ENCODE results near the gene AOPEP. TPM values are rescaled to one million over a fixed set of nuclear protein-coding genes. Genes with fewer than 3 reads are reported as not detected.
A peak's percentile ranks its signal among the peaks of the same experiment; 100 is the strongest.

Gene AOPEP
- polyA plus RNA-seq, 1 experiment: 40.0 TPM

DNA sequence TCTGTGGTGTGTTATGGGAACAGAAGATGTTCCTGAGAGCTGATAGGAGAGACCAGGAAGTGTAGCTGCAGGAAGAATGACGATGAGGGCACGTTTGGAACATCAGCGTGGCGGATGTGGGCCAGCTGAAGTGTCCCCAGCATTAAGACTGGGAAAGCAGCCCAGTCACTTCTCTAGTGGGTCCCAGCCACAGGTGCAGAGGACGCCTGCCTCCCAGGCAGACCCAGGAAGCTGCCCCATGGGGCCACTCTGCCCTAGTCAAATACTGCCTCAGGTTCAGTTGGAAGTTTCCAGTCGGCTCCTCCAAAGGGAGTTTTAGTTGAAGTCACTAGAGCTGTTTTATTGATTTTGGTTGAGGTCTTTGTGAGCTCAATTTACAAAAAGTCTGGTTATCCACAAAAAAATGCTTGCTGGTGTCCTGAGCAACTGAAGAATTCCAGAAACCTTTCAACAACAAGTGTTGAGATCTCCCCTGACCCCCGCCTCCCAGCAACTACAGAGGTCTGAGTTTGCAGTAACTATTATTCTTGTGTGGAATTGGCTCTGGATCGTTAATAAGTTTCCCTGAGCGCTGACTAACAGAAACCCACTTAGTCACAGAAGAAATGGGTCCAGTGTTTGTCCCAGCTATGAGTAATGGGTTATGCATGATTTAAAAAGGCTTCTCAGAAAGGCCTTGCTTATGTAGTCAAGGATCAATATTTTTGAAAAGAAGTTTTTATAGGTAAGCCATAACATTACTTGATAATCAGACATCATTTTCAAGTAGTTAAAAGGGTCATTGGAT is 296.9 kb downstream of the AOPEP start:
- Histone ChIP-seq H3K27me3 (ENCODE audit: control insufficient read depth, insufficient read depth, low read length) (no peaks in the 10 kb centered on the region), H3K27ac (ENCODE audit: low read depth, low read length) (peak overlapping the region; percentile 66), H3K9me3 (ENCODE audit: control insufficient read depth, insufficient read depth, low read length) (no peaks in the 10 kb centered on the region), H3K4me3 (ENCODE audit: low read depth, low read length) (no peak overlapping the region)
- CTCF ChIA-PET: interaction anchor here (1.4 to 2.2 kb wide), 4 partner anchors 104 to 342 kb away, joined by 5 to 12 read pairs (median 6); no protein-coding TSS in a partner anchor
- POLR2A ChIA-PET: interaction anchor here (0.6 to 1.1 kb wide), 2 partner anchors 342 to 419 kb away, joined by 3 read pairs; no protein-coding TSS in a partner anchor
- TF ChIP-seq, protein P1, sequence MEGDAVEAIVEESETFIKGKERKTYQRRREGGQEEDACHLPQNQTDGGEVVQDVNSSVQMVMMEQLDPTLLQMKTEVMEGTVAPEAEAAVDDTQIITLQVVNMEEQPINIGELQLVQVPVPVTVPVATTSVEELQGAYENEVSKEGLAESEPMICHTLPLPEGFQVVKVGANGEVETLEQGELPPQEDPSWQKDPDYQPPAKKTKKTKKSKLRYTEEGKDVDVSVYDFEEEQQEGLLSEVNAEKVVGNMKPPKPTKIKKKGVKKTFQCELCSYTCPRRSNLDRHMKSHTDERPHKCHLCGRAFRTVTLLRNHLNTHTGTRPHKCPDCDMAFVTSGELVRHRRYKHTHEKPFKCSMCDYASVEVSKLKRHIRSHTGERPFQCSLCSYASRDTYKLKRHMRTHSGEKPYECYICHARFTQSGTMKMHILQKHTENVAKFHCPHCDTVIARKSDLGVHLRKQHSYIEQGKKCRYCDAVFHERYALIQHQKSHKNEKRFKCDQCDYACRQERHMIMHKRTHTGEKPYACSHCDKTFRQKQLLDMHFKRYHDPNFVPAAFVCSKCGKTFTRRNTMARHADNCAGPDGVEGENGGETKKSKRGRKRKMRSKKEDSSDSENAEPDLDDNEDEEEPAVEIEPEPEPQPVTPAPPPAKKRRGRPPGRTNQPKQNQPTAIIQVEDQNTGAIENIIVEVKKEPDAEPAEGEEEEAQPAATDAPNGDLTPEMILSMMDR (IDR thresholded peaks at IDR 0.05; ENCODE audit: low read depth, low read length): no peak
- DNase-seq (ENCODE audit: low read depth, low spot score): no peak

DNA sequence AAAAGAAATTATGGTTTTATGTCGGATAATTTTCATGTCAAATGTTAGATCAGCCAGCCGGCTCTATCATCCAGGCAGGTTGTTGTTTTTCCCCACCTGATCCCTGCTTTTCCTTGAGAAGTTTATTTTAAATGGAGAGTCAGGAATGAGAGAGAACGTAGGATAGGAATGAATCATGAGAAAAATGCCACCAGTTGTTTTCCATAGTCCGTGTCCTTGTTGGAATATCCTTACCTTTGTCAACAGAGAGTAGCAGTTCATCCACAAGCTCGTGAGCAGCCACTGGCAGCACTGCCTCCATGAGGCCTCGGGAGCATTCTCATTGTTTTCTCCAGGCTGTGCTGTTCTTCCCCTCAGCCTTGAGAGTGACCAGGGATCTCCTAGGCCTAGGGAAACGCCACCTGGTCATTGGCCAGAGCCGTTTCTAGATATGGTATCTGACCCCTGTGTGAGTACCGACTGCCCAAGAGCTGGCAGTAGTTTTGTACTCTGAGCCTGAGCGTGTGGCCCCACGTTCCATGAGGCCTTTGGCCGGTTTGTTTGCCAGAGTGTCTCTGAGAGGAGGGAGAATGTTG is 297.7 kb downstream of the AOPEP start:
- ChIA-PET CTCF (interaction anchor here (0.6 to 2.2 kb wide), 5 partner anchors 104 to 354 kb away, joined by 4 to 12 read pairs (median 5); no protein-coding TSS in a partner anchor), POLR2A (interaction anchor here (1.3 kb wide), 1 partner anchor 33 kb away, joined by 4 read pairs; no protein-coding TSS in a partner anchor)
- H3K4me3 ChIP-seq (ENCODE audit: low read depth, low read length): no peak overlapping the region
- H3K27me3 ChIP-seq (ENCODE audit: control insufficient read depth, insufficient read depth, low read length): no peaks in the 10 kb centered on the region
- no peak for DNase-seq (ENCODE audit: low read depth, low spot score)
- no peaks in the 10 kb centered on the region for H3K9me3 ChIP-seq (ENCODE audit: control insufficient read depth, insufficient read depth, low read length)
- TF ChIP-seq, protein P1 (IDR thresholded peaks at IDR 0.05; ENCODE audit: low read depth, low read length): no peak
- peak overlapping the region; percentile 12 for H3K27ac ChIP-seq (ENCODE audit: low read depth, low read length)

DNA sequence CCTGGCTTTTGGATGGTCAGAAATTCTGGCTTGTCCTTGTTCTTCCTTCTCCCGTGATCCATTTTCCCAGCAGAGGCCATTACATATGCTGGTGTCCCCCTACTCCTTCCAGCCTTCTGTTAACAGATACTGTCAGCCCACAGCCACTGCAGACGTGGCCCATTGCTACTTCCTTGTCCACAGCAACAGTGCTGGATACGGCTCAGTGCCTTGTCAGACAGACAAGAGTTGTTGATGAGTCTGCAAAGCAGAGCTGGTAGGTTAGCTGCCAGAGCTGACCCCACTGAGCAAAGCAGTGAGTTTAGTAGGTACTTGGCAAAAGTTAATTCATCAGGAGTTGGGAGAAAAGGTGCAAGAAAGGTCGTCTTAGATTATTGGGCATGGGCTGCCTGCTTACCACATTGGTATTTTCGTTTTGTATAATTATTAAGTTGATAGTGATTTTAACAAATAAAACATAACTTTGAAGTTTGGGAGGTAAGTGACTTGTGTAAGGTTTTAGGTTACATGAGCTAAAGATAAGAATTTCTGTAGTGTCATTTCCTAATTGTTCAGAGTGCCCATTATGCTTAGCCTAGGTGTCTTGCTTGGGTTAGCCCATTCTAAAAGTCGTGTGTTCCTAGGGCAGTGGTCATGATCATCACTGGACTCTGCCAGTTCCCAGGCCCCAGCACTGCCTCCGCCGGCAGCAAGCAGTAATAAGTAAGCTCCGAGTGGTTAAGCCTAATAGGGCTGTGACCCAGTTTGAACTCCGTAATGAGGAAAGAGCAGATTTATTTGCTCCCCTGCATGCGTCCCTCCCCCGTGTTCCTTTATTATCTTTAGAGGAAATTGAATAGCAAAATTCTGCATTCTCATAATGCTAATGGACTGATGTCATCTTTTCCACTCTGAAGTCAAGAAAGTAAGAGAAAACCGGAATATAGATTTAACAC is 299.0 kb downstream of the AOPEP start:
- Histone ChIP-seq H3K27ac (ENCODE audit: low read depth, low read length) (peak overlapping the region; percentile 63), H3K9me3 (ENCODE audit: control insufficient read depth, insufficient read depth, low read length) (no peaks in the 10 kb centered on the region), H3K4me3 (ENCODE audit: low read depth, low read length) (no peak overlapping the region), H3K27me3 (ENCODE audit: control insufficient read depth, insufficient read depth, low read length) (no peaks in the 10 kb centered on the region)
- ChIA-PET CTCF (interaction anchor here (0.6 to 2.2 kb wide), 15 partner anchors 12 to 356 kb away, joined by 3 to 10 read pairs (median 3); no protein-coding TSS in a partner anchor), POLR2A (interaction anchor here (0.6 to 1.3 kb wide), 5 partner anchors 32 to 157 kb away, joined by 3 to 4 read pairs (median 3); no protein-coding TSS in a partner anchor)
- TF ChIP-seq, protein P1 (IDR thresholded peaks at IDR 0.05; ENCODE audit: low read depth, low read length): peak; percentile 52
- peak; percentile 68 for DNase-seq (ENCODE audit: low read depth, low spot score)

DNA sequence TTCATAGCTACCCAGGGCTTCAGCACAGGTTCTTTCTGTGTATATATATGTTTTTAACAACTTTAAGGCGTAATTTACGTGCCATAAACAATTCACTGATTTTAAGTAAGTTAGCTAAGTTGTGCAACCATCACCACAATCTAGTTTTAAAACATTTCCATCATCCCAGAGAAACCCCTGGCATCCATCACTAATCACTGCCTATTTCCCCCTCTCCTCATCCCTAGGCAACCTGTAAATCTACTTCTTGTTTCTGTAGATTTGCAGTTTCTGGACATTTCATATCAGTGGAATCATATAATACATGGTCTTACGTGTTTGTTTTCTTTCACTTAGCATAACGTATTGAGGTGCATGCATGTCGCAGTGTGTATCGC is 299.6 kb downstream of the AOPEP start:
- Histone ChIP-seq H3K4me3 (ENCODE audit: low read depth, low read length) (no peak overlapping the region), H3K27me3 (ENCODE audit: control insufficient read depth, insufficient read depth, low read length) (no peaks in the 10 kb centered on the region), H3K9me3 (ENCODE audit: control insufficient read depth, insufficient read depth, low read length) (no peaks in the 10 kb centered on the region), H3K27ac (ENCODE audit: low read depth, low read length) (no peak overlapping the region)
- POLR2A ChIA-PET: interaction anchor here (0.8 kb wide), 1 partner anchor 158 kb away, joined by 3 read pairs; no protein-coding TSS in a partner anchor
- DNase-seq (ENCODE audit: low read depth, low spot score): no peak
- CTCF ChIA-PET: interaction anchor here (0.6 to 1.5 kb wide), 13 partner anchors 12 to 357 kb away, joined by 3 to 10 read pairs (median 3); no protein-coding TSS in a partner anchor
- TF ChIP-seq, protein P1 (IDR thresholded peaks at IDR 0.05; ENCODE audit: low read depth, low read length): no peak
